GM15510 (cell line): ENCODE results near the gene CHD9.

Source experiments
- POLR2A ChIP-seq: IDR thresholded peaks from 3 replicates; pipeline ENCODE4 v1.6.1; 2011; ENCODE audit warnings: borderline replicate concordance; ENCODE audit not compliant: insufficient read length; ENCODE audit errors: extremely low read depth

CHD9 gene

DNA sequence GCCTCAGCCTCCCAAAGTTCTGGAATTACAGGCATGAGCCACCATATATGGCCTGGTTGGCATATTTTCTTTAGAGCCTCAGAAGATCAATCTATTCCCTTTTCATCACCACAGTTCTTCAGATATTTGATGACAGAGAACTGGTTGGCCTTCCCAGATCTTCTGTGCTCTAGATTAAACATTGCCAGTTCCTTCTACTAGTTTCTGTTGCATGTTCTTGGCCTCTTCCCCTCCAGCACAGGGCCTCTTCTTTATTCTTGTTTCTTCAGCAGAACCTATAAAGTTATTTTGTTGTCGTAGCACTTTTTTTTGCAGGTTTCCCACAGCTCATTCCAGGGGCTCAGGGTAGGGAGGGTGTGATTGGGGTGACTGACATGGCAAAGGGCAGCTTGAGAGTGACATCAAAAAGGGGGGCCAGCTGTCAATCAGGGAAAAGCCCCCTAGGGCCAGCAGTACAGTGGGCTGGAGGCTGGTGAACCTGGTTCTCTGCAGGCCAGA is 9.3 kb downstream of the CHD9 start:
- no peak for TF ChIP-seq POLR2A

DNA sequence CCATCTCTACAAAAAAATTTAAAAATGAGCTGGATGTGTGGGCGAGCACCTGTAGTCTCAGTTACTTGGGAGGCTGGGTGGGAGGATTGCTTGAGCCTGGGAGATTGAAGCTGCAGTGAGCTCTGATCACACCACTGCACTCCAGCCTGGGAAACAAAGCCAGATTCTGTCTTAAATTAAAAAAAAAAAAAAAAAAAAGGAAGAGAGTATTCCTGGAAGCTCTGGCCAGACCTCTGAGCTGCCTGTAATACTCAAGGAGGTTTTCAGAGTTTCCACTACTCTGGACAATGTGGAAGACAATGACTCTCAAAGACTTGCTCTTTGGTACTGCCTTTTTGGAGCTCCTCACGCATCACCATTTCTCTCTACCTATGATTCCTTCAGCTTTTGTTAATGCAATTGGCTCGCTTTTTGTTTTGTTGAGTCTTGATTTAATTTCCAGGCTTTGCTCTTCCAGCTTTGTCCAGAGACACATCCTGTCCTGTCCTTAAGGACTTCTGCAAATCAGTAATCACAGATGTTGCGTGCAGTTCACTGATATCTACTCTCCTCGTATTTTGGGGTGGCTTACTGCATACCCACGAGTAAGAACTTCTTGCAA is 10.8 kb downstream of the CHD9 start:
- TF ChIP-seq POLR2A: no peak

- no peak for TF ChIP-seq POLR2A
These were observed 12.9 kb downstream of the CHD9 start for GRCh38 chr16:53067675-53068074.

GRCh38 chr16:53068423-53068833 is 13.6 kb downstream of the CHD9 start:
- TF ChIP-seq POLR2A: no peak

DNA sequence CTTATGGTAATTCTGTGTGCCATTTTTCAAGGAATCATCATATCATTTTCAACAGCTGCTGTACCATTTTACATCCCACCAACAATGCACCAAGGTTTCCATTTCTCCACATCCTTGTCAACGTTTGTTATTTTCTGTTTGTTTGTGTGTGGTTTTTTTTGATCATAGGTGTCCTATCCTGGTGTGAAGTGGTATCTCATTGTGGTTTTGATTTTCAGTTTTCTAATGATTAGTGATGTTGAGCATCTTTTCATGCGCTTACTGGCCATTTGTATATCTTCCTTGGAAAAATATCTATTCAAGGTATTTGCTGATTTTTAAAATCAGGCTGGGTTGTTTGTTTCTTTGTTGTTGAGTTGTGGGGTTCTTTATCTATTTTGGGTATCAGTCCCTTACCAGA is 15.0 kb downstream of the CHD9 start:
- TF ChIP-seq POLR2A: no peak

- no peak for TF ChIP-seq POLR2A
These were observed 17.0 kb downstream of the CHD9 start for GRCh38 chr16:53071748-53072301.

- TF ChIP-seq POLR2A: no peak
These were observed 18.2 kb downstream of the CHD9 start for GRCh38 chr16:53073022-53073421.

DNA sequence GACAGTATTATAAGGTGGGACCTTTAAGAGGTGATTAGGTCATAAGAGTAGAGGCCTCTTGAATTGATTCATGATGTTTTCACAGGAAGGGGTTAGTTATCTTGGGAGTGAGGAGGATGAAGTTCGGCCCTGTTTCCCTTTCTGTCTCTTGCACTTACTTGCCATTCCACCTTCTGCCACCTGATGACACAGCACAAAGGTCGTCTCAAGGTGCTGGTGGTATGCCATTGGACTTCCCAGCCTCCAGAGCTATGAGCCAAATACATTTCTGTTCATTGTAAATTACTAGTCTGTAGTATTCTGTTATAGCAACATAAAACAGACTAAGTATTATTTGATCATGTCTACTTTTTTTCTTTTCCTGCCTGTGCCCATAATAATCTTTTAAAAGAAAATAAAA is 23.5 kb downstream of the CHD9 start:
- no peak for TF ChIP-seq POLR2A

DNA sequence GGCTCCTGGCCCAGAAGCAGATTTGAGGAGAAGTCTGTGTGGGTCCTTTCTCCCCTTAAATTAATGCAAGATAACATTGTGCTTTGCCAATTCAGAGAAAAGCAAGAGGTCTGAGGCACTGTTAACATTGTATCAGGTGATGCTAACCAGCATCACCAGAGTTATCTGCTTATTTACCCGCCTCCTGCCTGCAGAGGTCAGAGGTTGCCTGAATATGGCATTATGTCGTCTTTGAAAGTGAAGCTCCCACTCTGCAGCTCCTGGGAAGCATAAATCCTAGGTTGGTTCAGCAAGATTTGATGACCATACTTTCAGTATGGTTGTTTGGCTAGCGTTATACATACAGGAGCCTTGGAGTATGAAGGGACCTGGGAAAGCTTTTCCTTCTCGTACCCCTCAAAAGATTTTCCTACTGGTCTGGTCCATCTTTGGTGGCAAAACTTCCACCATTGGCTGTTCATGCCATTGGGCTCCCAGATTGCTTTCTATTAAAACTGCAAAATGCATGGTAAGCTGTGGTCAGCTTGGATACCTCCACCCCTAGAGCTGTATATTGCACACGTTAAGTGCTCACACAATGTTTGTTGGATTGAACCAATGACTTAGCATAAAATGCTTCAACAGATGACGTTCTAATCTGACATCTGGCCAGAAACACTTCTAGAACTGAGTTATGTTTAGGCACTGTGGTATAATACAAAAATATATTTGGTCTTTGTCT is 24.1 kb downstream of the CHD9 start:
- TF ChIP-seq POLR2A: no peak

DNA sequence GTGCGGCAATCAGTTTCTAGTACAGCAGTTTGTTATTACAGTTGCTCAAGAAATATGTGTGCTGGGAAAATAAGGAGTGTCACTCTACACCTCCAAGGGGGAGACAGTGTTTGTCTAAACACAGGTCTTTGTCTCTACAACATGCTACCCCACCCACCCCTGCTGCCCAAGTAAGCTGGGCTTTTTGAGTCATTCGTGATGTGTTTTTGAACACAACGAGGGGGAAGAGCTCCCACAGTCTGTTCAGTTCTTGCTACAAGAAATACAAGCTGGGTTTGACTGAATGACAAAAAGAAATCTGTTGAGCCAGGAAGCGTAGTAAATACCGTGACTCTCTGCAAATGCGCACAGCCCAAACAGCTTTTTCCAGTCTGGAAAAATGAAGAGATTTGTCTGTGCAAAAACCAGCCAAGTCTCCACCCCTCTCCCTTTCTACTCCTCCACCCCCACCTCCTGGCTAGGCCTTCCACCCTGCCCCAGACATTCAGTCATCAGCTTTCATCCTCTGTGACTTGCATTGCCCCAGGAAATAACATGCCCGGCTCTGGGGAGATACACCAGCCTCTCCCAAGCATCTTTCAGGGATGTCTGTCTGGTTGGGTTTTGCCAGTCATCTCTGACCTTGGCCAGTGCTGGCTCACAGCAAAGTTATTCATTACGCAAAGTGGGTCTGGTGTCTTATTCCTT is 25.7 kb downstream of the CHD9 start:
- no peak for TF ChIP-seq POLR2A

DNA sequence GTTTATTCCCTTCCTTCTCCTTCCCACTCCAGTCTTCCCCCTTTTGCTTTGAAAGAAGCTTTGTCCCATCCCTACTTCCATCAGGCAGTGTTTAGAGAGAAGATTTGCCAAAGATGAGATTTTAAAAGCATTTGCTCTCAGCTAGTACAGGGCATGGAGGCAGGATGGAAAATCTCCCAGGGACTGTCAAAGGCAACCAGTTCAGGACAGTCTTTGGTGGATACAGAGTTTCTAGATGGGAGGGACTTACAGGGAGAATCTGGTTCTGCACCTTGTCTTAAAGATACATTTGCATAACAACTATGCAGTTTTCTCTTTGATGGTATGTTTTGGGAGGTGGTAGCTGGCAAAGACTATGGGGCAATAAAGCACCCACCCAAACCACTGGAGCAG is 26.2 kb downstream of the CHD9 start:
- no peak for TF ChIP-seq POLR2A

DNA sequence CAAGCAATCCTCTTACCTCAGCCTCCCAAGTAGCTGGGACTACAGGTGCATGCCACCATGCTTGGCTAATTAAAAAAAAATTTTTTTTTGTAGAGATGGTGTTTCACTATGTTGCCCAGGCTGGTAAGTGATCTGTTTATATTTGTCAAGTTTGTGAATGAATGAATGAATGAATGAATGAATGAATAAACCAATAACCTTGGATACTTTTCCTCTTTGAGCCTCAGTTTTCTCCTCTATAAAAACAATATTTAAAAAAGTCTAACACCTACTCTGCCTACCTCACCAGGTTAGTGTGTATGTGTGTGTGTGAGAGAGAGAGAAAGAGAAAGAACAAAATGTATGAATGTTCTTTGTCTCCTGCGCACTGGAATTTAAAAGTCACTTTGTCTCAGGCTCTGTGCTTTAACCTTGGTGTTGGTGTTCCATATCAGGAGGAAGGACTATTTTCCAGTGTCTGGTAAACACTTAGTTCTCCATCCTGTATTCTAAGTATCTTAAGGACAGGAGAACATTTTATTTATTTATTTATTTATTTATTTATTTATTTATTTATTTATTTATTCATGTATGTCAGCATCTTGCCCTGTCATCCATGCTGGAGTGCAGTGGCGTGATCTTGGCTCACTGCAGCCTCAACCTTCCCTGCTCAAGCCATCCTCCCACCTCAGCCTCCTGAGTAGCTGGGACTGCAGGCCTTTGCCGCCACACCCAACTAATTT is 27.1 kb downstream of the CHD9 start:
- no peak for TF ChIP-seq POLR2A

DNA sequence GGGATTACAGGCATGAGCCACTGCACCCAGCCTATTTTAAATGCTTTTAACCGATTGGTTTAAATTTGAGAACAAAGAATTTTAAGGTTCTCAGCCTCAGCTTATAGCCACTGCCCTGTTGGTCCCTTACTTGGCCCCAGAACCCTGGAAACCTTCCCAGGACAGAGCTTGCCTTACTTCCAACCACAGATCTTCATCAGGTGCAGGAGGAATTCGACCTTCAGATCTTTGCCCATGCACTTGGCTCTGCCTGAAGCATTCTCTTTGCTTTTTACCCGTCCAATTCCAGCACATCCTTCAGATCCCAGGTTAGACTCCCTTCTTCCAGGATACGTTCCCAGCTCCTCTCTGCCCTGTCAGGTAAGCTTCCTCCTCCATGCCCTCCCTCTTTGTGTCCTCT is 27.7 kb downstream of the CHD9 start:
- TF ChIP-seq POLR2A: no peak

DNA sequence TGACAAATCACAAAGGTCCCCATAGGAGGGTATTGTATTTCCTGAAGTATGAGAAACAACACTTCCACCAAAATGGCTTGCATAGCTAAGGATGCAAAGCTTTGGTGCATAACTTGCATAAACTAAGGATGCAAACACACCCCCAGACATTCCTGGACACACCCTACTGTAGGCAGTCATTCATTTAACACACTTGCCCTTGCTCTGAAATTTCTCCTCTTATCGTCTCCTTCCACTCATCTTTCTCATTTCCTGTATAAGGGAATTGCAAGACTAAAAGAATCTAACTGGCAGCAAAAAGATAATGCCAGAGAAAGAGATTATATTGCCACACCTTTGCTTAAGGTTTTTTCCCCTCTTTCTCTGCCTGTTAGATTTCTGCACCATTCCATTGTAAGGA is 28.3 kb downstream of the CHD9 start:
- TF ChIP-seq POLR2A: no peak

GRCh38 chr16:53084141-53084541 is 29.4 kb downstream of the CHD9 start:
- no peak for TF ChIP-seq POLR2A
